SK-N-SH (cell line): ENCODE measurements around the gene ADGB.

Source experiments
- CTCF ChIP-seq: fragments of 200-600 bp; sonication (generic); IDR thresholded peaks from 2 replicates; pipeline ENCODE4 v1.6.1; 2017; ENCODE audit warnings: antibody characterized with exemption, mild to moderate bottlenecking, moderate library complexity
- PBX3 ChIP-seq: IDR thresholded peaks from 2 replicates; pipeline ENCODE4; 2012
- RAD21 ChIP-seq: IDR thresholded peaks from 2 replicates; pipeline ENCODE4 v1.6.1; 2012; ENCODE audit warnings: mild to moderate bottlenecking, low read length
- RFX5 ChIP-seq: IDR thresholded peaks from 2 replicates; pipeline ENCODE4 v1.6.1; 2012; ENCODE audit warnings: mild to moderate bottlenecking, improper control_type of control experiment, low read length
- TAF1 ChIP-seq: IDR thresholded peaks from 2 replicates; pipeline ENCODE4 v1.6.1; 2012; ENCODE audit warnings: low read depth, mild to moderate bottlenecking, low read length, moderate library complexity, borderline replicate concordance

DNA sequence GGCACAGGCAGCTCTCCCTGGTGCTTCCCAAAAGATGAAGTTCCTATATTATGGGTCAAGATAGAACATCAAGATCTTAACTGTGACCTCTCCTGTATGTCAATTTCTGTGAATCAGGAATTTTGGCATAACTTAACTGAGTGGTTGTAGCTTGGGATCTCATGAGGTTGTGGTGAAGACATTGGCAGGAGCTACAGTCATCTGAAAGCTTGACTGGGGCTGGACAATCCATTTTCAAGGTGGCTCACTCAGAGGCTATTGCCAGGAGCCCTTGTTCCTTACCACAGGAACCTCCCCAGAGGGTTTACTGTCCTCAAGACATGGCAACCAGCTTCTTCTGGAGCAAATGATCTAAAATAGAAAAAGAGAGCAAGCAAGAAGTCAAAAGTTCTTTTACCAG, 252.2 kb downstream of the ADGB start:
- TF ChIP-seq RFX5: no peak
- TF ChIP-seq TAF1: no peak
- TF ChIP-seq RAD21: no peak
- TF ChIP-seq CTCF: no peak
- TF ChIP-seq PBX3: no peak
